NCI-H510A (cell line): ENCODE data around the gene FBN1.

ENCODE experiments used
- DNase-seq: peaks from one replicate; lab custom pipeline; 2025; lab: John Stamatoyannopoulos, UW

FBN1 gene

DNA sequence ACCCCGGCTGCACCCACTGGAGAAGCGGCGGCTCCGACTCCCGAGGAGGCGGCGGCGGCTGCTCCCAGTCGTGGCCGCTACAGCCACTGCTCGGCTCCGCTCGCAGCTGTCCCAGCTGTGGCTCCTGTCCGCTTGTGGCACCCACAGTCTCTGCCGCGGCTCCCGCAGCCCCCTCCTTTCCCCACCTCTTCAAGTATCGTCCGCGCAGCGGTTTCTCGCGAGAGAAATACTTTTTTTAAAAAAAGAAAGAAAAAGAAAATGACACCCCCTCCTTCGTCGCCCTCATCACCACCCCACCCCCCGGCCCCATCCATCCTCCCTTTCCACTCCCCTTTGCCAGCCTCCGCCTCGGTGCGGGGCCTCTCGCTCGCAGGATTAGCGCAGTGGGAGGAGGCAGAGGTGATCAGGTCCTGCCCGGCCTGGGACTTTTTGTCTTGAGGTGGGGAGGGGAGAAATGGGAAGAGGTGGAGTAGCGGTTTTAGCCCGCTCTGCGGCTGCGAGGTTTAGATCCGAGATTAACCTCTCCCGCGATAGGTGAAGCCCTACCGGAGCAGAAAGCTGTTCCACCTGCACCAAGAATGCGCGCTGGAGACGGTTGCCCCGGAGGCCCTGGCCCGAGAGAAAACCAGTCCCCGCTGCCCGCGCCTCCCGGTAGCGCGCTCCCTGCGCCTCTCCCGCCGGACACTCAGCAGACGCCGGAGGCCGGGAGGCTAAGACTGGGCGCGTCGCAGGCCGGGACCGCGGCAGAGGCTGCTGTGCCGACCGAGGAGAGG lies at the start of gene FBN1:
TSS of gene FBN1 (minus strand) at position 152 of the 773 bp plus-strand sequence. CDS start 940 bp downstream, outside the sequence.
- DNase-seq = no peak

DNA sequence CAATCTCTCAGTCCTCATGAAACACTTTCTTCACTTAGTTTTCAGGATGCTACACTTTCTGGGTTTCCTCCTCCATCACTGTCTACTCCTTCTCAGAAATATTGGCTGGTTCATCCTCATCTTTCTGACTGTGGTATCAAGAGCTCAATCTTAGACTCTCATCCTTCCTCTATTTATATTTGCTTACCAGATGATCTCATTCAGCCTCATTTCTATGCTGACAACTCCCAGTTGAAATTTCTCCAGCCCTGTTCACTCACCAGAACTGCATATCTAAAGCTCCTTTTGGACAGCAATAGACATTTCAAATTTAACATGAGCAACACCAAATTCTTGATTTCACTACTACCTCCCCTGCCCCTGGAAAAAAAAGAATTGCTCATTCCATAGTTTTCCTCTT lies 48.0 kb upstream of the FBN1 start:
- no peak for DNase-seq

DNA sequence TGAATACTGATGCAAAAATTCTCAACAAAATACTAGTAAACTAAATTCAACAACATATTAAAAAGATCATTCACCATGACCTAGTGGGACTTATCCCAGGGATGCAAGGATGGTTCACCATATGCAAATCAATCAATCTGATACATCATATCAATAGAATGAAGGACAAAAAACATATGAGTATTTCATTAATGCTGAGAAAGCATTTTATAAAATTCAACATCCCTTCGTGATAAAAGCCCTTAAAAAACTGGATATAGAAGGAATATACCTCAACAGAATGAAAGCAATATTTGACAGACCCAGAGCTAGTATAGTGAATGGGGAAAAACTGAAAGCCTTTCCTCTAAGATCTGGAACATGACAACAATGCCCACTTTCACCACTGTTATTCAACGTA lies 43.0 kb upstream of the FBN1 start:
- DNase-seq = no peak

DNA sequence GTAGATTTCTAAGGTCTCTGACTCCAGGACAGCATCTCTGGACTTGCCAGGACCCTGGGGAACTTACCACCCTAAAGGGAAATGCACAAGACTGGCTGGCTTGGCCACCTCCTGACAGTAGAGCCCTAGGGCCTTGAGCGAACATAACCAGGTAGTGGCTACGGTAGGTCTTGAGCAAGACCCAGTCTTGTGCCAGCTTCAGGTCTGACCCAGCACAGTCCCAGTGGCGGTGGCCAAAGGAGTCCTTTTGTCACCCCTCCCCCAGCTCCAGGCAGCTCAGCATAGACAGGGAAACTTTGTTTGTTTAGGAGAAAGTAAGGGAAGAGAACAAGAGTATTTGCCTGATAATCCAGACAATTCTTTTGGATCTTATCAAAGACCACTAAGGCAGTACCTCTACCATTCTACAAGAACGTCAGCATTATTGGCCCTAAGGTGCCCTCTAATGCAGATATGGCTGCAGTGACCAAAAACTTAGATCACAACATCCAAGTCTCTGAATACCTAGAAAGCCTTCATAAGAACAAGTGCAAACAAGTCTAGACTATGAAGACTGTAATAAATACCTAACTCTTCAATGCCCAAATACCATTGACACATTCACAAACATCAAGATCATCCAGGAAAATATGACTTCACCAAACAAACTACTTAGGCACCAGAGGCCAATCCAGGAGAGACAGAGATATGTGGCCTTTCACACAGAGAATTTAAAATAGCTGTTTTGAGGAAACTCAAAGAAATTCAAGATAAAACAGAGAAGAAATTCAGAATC lies 38.7 kb upstream of the FBN1 start:
- no peak for DNase-seq

DNA sequence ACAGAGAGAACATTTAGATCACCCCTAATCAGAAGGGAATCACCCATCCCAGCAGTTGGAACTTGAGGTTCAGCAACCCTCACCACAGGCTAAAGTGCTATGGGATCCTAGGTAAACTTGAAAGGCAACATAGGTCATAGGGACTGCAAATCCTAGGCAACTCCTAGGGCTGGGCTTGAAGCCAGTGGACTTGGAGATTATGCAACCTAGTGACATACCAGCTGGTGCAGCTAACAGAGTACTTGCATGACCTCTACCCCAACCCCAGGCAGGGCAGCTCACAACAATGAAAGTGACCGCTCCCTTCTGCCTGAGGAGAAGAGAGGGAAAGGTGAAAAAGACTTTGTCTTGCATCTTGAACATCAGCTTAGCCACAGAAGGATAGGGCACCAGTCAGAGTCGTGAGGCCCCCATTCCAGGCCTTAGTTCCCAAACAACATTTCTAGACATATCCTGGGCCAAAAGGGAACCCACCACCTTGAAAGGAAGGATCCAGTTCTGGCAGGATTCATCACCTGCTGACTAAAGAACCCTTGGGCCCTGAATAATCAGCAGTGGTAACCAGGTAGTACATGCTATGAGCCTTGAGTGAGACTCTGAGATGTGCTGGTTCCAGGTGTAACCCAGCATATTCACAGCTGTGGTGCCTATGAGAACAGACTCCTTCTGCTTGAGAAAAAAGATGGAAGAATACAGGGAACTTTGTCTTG lies 37.6 kb upstream of the FBN1 start:
- DNase-seq = no peak

DNA sequence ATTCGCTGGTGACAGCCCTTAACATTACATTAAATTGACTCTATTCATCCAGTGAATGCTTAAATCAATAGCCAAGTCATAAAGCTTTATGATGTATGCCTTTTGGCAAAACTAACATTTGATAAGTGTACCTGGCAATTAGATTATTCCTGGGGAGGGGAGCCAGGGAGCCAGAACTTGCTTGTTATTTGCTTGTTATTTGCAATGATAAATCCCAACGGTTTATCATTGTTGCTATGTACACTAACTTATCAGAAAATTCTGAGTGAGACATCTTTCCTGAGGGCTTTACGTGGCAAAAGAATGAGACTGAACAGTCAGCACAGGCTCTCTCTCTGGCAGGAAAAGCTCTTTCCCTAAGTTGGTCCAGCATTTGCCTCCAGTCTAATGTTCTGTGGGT lies 35.8 kb upstream of the FBN1 start:
- DNase-seq = no peak

DNA sequence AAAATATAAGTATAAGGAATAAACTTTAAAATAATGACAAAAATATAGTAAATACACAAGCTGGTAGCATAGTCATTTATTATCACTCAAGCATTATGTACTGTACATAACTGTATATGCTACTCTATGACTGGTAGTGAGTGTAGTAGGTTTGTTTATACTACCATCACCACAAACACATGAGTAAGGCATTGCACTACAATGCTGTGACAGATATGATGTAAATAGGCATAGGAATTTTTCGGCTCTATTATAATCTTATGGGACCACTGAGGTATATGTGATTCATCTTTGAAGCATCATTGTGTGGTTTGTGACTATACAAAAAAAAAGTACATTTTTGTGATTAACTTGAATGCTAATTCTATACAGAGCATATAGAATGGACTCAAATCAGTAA lies 35.3 kb upstream of the FBN1 start:
- no peak for DNase-seq

DNA sequence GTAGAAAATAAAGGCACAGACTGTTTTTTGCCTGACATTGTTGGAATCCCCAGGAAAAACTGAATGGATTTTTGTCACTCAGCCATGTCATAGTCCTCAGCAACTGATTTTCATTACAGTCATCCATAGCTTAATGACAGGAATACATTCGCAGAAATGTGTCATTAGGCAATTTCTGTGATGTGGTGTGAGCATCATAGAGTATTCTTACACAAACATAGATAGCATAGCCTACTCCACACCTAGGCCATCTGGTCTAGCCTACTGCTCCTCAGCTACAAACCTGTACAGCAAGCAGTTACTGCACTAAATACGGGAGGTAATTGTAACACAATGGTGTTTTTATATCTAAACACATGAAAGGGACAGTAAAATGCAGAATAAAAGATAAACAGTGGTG lies 34.4 kb upstream of the FBN1 start:
- no peak for DNase-seq

DNA sequence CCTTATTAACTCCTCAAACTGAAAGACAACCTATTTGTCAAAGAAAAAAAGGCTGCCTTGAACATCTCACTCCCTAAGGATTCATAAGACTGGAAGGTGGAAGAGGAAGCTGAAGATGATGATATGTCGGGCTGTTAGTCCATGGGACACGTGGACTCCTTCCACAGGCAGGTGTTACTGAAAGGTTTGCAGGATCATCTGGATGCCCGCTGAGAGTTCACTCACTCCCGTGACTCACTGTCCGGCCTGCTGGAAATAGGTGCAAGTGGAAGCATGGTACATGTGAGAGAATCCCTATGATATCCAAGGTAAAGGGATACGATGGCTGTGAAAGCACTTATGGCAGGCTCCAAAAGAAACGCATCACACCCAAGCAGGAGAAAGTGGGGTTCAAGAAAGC lies 33.3 kb upstream of the FBN1 start:
- DNase-seq = no peak

DNA sequence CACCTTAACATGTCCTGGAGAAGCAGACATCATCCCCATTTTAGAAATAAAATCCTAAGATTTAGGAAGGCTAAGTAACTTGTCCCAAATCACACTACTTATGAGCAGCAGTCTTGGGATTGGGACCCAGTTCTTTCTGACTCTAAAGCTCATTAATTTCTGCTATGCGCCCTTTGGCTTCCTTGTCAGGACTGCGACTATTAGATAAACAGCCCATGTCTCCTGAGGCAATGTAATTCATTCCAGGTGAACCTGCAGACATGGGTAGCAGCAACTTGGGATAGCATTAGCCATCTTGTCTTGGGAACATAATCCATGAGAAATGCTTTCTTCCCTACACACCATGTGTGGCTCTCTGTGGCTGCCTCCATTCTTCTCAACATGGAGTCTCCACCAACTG lies 32.3 kb upstream of the FBN1 start:
- DNase-seq = no peak

DNA sequence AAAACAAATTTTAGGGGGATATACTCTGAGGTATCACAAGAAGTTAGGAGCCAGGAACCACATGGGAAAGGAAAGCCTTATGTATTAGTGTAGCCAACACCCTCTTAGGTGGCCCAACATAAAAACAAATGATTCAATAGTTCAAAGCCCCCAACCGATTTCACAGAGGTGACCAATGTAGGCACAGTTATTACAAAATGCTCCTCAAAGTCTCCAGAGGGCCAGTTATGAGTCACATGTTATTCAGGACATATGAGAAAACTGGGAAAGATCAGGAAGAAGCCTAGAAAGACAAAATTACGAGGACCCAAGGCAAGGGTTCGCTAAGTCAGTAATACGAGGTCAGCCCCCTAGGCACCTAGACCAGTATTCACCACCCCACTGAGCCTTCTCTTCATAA lies 29.9 kb upstream of the FBN1 start:
- DNase-seq = no peak

DNA sequence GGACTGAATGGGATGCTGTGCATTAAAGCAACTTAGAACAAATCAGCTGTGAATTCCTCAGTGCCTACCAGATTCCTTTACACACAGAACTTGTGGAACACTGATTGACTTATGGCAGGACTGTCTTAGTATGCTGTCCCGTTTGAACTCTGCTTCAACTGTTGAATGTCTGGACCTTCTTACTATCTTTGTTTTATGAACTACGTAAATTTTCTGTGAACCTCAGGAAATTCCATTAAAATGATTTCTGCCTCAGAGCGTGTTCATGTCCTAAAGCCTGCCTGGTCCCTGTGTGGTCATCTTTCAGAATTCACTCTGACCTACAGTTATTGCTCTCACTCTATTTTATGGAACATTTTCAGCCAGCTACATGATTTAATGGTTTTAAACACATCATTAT lies 29.4 kb upstream of the FBN1 start:
- DNase-seq = no peak

DNA sequence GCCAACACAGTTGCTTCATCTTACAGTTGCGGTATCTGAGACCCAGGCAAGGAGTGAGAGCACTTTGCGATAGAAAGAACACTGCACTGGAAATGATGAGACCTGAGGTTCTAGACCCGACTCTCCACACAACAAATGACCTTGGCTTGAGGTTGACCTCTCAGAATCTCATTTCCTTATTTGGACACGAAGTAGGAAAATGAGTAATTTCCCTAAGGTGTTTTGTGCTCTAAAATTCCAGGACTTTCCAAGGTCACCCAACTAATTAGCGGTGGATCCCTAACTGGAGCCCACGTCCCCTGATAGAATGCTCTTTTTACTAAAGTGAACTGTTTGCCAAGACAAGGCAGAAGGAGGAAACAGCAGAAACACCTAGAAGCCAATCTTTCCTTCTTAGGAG lies 26.7 kb upstream of the FBN1 start:
- no peak for DNase-seq

DNA sequence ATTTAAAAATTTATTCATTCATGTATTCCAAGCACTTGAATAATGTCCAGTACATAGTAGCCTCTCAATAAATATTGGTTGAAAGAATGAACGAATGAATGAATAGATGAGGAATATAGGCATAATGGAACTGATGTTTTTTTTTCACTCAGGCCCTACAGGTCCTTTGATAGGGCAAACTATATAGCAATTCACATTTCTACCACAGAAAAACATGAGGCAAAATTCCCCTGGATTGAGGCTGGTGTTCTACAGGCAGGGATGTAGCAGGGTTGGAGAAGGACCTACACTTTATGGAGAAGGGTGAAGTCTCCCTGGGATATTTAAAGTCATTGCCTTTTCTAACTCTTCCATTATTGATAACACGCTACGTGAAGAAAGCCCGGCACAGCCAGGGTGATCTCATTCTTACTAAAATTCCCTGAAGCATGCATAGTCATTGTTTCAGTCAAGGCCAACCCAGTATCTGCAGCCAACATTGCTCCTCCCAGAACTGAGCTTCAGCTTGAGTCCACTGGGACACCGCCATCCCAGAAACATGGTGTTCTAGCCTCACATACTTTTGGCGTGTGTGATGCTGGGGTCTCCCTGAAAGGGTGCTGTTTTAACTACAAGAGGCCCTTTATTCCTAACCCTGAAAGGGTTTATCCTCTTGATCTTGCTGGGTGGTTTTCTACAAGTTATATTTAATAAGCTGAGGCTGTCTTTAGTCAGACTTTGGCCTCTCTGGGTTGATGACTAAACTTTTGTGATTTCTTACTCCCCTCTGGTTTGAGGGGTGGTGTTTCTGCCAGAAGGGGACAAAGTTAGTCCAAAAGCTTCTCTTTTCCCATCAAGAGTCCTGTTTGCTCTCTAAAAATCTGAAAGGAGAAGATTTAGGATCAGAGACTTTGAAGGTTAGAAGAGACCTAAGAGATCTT lies 25.9 kb upstream of the FBN1 start:
- DNase-seq = no peak

DNA sequence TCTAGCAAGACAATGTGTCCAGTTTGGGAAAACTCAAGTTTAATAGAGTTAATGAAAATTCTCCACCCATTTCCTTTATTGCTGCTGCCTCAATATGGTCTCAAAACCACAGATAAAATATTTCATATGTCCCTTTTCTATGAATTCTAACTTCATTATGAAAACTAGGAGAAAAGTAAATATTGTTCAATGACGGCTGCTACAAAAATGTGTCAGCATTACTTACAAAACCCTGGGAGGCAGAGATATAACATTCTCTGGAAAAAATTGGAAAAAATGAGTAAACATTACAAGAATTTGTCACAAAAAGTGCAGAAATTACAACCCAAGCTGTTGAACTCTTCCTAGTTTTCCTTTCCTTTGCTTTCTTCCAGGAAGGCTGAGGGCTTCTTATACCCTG lies 22.2 kb upstream of the FBN1 start:
- DNase-seq = no peak

DNA sequence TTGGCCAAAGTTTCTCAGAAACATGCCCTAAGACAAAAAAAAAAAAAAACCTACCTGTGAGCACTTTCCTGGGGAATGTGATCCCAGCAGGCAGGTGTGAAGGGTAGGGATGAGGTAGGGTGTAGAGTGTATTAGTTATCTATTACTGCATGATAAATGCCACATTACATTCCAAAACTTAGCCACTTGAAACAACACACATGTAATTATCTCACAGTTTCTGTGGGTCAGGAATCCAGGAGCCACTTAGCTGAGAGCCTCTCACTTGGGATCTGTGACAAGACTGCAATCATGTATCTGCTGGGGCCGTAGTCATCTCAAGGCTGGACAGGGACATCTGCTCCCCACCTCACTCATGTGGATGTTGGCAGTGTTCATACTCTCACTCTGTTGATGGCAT lies 18.9 kb upstream of the FBN1 start:
- no peak for DNase-seq

DNA sequence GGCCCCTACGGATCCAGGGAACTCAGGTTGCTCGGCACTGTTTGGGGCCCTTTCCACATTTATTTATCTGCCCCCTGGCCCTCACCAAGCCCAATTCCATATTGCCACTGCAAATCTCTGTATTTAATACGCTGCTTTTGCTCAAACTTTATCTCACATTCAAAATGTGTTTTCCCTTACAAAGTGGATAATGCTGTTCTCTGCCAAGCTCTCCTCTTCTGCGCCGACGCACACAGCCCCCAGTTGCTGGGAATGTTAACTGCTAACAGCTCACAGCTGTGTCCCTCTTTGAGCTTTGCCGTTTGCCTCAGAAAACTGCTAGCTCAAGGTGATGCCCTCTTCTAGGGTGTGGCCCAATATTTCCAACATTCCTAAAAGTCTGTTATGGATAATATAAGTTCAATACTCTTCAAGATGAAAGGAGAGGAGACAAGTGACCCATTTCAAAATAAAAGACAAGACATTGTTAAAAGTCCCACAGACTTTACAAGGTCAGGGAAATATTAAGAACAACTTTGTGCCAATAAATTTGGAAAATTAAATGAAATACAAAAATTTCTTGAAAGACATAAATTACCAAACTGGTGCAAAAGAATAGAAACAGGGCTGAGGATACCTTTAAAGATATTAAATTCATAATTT lies 12.6 kb upstream of the FBN1 start:
- no peak for DNase-seq

DNA sequence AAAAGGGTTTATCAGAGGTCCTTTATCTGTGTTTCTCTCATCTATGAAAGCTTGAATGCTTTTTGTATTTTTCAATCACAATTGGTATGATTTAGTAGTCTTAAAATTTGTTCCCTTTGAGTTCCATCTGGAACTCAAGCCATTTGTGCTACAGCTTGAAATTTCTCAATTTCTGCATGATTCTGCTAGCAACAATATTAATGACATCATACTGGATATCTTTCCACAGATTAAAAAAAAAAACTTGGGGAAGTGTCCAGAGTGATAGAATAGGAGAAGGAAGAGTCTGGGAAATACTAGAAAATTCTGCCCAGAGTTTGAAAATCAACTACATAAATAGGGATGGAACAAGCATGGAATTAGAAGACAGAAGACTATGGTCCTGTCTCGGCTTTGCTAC lies 9.3 kb upstream of the FBN1 start:
- DNase-seq = no peak

DNA sequence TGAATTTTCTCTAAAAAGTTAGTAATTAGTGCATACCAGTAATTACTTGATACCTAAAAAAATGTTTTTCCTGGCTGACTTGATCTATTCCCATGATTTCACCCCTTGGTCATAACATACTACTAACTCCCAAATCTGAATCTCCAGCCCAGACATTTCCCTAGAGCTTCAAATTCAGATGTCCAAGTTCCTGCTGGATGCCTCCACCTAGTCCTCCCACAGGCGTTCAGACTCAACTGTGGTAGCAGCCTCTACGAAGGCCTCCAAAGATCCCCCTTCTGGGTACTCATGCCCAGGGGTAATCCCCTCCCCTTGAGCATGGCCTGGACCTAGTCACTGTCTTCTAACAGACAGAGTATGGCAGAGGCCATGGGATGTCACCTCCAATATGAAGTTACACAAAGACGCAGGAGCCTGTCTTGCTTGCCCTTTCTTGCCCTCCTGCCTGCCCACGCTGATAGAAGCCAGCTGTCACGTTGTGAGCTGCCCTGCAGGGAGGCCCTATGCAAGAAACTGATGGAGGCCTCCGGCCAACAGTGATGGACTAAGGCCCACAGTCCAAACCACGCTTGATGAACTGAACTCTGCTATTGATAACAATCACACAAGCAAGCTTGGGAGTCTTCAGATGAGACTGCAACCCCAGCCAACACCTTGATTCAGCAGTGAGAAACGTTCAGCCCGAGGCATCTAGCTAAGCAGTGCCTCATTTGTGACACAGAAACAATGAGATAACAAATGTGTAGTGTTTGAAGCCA lies 8.6 kb upstream of the FBN1 start:
- DNase-seq = no peak

DNA sequence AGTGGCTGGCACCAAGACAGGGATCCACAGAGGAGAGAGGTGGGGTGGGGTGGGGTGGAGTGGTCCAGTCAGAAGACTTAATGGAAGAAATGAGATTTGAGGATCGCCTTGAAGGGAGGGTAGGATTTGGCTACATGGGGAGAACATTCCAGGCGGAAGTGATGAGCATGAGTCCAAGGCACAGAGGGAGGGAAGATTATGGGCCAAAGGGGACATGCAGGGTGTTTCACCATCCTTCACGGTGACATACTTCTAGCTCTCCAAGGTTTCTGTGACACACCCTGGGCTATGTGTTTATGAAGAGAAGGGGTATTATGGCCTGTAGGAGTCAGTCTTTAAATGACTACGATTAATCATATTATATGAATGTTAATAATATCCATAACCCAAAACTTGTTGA lies 7.7 kb upstream of the FBN1 start:
- DNase-seq = no peak
